ENCODE results near the gene GPR12.

DNA sequence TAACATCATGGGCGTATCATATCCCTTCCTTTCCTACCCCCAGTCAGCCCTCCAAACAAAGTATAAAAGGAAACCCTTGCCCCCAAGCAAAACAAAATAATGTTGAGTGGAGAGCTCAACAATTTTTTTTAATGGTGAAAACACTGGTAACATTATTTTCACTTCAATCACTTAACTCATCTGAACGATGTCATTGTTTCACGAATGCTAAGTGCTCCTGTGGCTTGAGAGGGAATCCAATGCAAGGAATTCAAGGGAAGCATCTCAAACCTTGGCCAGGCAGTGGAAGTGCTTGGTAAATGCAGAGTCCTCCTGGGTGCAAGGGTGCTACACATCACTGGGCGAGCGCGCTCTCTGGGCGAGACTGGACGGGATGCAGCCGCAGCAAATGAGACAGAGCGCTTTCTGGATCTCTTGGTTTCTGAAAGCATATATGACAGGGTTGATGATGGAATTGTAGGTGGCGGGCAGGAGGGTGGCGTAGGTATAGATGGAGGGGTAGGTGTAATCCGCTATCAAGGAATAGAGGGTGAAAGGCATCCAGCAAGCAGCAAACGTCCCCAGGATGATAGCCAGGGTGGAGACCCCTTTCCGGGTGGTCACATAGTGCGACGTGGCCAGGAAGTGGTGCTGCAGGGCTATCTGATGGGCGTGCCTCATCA, 2.0 kb downstream of the GPR12 start:
- TF ChIP-seq, protein P1, sequence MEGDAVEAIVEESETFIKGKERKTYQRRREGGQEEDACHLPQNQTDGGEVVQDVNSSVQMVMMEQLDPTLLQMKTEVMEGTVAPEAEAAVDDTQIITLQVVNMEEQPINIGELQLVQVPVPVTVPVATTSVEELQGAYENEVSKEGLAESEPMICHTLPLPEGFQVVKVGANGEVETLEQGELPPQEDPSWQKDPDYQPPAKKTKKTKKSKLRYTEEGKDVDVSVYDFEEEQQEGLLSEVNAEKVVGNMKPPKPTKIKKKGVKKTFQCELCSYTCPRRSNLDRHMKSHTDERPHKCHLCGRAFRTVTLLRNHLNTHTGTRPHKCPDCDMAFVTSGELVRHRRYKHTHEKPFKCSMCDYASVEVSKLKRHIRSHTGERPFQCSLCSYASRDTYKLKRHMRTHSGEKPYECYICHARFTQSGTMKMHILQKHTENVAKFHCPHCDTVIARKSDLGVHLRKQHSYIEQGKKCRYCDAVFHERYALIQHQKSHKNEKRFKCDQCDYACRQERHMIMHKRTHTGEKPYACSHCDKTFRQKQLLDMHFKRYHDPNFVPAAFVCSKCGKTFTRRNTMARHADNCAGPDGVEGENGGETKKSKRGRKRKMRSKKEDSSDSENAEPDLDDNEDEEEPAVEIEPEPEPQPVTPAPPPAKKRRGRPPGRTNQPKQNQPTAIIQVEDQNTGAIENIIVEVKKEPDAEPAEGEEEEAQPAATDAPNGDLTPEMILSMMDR (IDR thresholded peaks at IDR 0.05) = no peak
- no peak for TF ChIP-seq POLR2A (IDR thresholded peaks at IDR 0.05)
- TF ChIP-seq POLR2AphosphoS5 (IDR thresholded peaks at IDR 0.05) = no peak

Measured in breast epithelium (tissue), 3 donors.